ENCODE measurements around the gene OVOL1.
A peak's percentile ranks its signal among the peaks of the same experiment; 100 is the strongest.

DNA sequence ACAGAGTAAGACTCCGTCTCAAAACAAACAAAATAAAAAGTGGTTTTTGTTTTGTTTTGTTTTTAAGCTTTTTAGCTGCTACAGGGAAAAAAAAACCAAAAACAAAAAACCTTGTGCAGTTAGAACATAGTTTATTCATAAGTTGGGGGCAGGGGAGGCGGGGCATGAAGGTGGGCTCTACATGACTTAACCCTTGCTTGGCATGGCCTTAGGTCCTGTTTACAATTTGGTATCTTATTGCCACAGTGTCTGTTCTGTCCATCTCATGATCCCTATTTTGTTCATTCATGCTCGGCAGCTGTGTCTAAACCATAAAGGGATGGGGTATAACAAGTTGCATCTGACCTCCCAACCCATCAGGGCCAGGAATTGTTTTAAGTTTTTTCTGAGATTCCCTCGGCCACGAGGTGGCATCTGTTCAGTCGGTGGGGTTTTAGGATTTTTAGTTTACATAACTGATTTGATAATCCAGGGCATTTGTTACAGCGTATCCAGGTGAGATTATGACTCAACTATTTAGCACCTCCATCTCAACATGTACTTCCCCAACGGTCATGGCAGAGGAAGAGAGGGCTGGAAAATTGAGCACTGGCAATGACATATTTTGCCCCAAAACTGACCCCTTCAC, 13.0 kb upstream of the OVOL1 start:
- TF ChIP-seq, protein P1, sequence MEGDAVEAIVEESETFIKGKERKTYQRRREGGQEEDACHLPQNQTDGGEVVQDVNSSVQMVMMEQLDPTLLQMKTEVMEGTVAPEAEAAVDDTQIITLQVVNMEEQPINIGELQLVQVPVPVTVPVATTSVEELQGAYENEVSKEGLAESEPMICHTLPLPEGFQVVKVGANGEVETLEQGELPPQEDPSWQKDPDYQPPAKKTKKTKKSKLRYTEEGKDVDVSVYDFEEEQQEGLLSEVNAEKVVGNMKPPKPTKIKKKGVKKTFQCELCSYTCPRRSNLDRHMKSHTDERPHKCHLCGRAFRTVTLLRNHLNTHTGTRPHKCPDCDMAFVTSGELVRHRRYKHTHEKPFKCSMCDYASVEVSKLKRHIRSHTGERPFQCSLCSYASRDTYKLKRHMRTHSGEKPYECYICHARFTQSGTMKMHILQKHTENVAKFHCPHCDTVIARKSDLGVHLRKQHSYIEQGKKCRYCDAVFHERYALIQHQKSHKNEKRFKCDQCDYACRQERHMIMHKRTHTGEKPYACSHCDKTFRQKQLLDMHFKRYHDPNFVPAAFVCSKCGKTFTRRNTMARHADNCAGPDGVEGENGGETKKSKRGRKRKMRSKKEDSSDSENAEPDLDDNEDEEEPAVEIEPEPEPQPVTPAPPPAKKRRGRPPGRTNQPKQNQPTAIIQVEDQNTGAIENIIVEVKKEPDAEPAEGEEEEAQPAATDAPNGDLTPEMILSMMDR (conservative IDR thresholded peaks at IDR 0.05; ENCODE audit: low read length) = peak; percentile 78
- no peak for TF ChIP-seq EZH2phosphoT487 (IDR thresholded peaks at IDR 0.05; ENCODE audit: borderline replicate concordance, low read depth, low read length)

Measured in OCI-LY7 (cell line).